ENCODE data around the gene MTF2. TPM values are rescaled to one million over a fixed set of nuclear protein-coding genes. Genes with fewer than 3 reads are reported as not detected.

Gene MTF2
- total and polyA plus RNA-seq, 9 of the 15 experiments (the other 6 are each of a cell fraction or from before 2014, with no cell fraction given), result 29.3 to 124 (median 57.7) TPM

DNA sequence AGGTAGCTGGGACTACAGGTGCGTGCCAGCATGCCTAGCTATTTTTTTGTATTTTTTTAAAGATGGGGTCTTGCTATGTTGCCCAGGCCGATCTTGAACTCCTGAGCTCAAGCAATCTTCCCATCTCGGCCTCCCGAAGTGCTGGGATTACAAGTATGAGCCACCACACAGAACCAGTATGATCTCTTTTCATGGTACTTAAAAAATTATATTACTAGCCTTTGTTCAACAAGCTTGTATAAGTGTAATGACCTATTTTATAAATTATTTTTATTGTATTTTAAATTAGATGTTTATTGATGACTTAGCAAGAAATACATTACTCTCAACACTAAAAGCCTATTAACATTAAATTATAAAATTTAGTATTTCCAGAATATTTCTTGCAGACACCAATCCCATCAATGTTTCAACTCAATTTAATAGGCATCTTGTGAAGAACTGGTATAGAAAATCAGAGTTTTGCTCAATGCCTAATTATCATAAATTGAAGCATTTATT, 36.0 kb upstream of the MTF2 start (continued):
- TF ChIP-seq, protein P1, sequence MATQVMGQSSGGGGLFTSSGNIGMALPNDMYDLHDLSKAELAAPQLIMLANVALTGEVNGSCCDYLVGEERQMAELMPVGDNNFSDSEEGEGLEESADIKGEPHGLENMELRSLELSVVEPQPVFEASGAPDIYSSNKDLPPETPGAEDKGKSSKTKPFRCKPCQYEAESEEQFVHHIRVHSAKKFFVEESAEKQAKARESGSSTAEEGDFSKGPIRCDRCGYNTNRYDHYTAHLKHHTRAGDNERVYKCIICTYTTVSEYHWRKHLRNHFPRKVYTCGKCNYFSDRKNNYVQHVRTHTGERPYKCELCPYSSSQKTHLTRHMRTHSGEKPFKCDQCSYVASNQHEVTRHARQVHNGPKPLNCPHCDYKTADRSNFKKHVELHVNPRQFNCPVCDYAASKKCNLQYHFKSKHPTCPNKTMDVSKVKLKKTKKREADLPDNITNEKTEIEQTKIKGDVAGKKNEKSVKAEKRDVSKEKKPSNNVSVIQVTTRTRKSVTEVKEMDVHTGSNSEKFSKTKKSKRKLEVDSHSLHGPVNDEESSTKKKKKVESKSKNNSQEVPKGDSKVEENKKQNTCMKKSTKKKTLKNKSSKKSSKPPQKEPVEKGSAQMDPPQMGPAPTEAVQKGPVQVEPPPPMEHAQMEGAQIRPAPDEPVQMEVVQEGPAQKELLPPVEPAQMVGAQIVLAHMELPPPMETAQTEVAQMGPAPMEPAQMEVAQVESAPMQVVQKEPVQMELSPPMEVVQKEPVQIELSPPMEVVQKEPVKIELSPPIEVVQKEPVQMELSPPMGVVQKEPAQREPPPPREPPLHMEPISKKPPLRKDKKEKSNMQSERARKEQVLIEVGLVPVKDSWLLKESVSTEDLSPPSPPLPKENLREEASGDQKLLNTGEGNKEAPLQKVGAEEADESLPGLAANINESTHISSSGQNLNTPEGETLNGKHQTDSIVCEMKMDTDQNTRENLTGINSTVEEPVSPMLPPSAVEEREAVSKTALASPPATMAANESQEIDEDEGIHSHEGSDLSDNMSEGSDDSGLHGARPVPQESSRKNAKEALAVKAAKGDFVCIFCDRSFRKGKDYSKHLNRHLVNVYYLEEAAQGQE (IDR thresholded peaks at IDR 0.05; ENCODE audit: borderline replicate concordance), result no peak
- TF ChIP-seq, protein P1 (CRISPR knock-in tag; IDR thresholded peaks at IDR 0.05; ENCODE audit: low read depth), result no peak
- TF ChIP-seq, protein P2, sequence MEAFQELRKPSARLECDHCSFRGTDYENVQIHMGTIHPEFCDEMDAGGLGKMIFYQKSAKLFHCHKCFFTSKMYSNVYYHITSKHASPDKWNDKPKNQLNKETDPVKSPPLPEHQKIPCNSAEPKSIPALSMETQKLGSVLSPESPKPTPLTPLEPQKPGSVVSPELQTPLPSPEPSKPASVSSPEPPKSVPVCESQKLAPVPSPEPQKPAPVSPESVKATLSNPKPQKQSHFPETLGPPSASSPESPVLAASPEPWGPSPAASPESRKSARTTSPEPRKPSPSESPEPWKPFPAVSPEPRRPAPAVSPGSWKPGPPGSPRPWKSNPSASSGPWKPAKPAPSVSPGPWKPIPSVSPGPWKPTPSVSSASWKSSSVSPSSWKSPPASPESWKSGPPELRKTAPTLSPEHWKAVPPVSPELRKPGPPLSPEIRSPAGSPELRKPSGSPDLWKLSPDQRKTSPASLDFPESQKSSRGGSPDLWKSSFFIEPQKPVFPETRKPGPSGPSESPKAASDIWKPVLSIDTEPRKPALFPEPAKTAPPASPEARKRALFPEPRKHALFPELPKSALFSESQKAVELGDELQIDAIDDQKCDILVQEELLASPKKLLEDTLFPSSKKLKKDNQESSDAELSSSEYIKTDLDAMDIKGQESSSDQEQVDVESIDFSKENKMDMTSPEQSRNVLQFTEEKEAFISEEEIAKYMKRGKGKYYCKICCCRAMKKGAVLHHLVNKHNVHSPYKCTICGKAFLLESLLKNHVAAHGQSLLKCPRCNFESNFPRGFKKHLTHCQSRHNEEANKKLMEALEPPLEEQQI (IDR thresholded peaks at IDR 0.05), result no peak

Measured in K562 (cell line).